GM18867 (cell line): ENCODE results near the gene HMGXB4.

Experiments
- ATAC-seq: cut with Tn5 transposase; IDR thresholded peaks from one replicate; pipeline ENCODE4 v1.9.1; 2021; ENCODE audit warnings: mild to moderate bottlenecking, moderate library complexity; ENCODE audit not compliant: unreplicated experiment

HMGXB4 gene

DNA sequence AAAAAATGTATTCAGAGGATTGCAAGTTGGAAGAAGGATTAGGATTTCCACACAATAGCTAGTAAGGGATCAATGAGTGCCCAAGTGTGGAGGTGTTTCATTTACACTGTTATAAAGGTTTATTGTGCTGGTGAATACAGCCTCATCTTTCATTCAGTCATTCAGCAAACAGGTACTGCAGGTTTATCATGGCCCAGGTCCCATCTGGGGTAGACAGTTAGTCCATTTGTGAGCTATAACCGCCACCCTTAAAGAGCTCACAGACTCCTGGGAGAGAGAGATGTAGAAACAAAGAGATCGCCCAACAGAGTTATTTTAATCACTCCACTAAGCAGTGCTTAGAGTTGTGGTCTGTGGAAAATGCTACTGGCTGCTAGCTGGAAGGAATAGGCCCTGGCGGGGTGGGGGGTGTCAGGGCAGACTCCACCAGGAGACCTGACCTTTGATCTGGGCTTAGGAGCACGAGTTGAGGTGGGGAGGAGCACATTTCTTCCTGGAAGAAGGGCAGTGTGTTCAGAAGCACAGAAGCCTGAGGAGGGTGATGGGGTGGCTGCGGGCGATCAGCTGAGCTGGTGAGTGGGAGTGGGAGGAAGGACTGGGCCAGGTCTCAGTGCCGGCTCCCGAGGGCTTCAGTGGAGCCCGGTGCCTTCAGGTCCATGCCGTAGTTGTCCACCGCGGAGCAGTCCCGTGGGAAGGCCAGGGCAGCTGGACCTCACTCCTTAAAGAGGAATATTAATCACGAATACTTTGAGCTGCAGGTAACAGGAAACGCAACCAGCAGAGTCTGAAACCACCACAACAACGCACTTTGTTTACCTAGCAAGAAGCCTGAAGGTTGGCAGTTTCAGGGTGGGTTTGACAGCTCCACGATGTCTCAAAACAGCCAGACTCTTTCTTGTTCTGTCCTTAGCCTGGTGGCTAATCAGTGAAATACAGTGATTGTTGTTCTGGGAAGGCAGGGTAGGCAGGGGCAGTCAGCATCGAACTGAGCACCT lies 53.6 kb downstream of the HMGXB4 start:
- no peak for ATAC-seq

GRCh38 chr22:35311551-35311999 lies 54.3 kb downstream of the HMGXB4 start:
- no peak for ATAC-seq

DNA sequence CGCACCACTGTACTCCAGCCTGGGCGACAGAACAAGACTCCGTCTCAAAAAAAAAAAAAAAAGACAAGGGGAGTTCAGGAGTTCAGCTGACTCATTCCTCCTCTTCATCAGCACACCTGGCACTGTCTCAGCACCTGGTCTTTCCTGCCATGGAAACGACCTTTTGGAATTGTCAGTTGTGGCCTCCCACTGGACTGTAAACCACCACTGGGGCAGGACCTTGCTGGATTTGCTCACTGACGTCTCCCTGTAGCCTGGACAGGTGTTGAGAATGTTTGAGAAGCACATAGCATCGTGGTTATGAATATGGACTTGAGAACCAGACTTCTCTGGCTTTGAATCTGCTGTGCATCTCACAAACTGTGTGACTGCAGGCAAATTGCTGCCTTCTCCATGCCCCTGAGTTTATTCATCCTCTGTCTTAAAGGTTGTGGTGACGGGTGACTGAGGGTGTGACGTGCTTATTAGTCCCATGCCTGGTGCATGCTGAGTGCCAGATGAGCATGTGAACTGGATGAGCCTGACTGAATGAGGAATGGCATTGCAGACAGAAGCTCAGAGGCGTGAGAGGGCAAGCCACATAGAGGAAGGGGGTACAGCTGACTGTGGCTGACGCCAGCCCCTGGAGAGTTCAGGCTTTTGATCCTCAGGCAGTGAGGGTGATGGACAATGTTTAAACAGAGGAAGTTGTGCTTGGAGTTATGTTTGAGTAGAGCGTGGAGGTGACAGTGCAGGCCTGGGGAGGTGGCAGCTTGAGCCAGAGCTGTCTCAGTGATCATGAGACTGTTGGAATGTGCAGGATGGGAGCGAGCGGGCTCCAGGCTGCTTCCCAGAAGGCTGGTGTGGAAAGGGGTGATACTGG lies 55.1 kb downstream of the HMGXB4 start:
- no peak for ATAC-seq

GRCh38 chr22:35313311-35314121 lies 56.2 kb downstream of the HMGXB4 start:
- ATAC-seq: no peak

DNA sequence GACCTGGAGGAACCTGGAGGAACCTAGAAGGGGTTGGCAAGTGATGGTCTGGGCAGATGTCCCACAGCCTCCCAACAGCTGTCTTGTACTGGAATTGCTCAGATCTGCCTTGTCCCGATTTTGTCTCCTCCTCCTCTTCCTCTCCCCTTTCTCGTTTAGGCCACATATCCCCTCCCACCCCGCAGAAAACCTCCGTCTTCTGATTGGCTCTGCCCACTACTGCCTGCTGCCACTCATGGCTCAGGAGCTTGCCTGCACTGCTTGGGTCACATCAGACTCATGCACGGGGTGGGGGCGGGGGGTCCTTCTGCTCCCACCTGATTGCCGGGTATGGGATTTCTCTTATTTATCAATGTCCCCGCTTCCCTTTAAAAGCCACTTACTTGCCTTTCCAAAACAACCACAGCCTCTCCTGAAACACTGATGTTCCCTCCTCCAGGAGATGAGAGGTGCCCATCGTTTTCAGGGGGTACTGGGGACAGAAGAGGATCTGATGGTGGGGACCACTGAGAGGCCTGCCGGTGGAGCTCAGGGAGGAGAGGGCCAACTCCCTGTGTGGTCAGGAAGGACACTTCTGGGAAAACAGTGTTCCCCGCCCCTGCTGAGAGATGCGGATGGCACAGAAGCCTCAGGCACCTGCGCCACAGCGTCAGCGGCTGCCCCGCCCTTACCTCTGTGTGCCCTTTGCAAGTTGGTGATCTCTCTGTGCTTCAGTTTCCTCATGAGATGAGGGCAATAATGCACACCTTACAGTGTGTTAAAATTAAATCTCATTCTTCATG lies 57.1 kb downstream of the HMGXB4 start:
- no peak for ATAC-seq

DNA sequence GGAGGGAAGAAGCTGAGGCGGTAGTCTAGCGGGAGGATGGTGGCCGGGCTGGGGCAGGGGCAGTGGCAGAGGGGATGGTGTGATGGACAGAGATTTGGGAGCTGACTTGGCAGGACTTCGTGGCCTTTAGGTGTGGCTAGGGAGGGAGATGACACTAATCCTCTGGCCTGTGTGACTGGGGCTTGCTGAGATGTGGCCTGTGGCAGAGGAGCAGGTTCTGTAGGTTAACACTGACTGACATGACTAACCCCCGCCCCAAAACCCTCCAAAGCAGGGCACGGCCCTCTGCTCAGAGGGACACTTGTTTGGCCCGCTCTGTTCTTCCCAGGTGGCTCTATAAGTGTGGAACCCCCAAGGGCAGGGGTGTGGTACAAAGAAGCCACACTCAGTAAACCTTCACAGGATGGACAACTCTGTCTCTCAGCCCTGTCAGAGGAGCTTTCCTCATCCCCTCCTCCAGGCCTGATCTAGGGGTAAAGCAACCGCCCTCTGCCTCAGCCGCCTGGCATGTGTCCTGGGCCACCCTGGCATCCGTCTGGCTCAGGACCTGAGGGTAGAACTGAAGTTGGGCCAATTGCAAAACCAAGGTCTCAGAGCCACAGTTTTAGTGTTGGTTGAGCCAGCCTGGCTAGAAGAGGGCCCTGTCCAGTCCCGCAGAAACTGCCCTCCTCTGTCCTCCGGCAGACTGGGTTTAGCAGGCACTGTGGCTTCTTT lies 58.0 kb downstream of the HMGXB4 start:
- ATAC-seq: no peak

DNA sequence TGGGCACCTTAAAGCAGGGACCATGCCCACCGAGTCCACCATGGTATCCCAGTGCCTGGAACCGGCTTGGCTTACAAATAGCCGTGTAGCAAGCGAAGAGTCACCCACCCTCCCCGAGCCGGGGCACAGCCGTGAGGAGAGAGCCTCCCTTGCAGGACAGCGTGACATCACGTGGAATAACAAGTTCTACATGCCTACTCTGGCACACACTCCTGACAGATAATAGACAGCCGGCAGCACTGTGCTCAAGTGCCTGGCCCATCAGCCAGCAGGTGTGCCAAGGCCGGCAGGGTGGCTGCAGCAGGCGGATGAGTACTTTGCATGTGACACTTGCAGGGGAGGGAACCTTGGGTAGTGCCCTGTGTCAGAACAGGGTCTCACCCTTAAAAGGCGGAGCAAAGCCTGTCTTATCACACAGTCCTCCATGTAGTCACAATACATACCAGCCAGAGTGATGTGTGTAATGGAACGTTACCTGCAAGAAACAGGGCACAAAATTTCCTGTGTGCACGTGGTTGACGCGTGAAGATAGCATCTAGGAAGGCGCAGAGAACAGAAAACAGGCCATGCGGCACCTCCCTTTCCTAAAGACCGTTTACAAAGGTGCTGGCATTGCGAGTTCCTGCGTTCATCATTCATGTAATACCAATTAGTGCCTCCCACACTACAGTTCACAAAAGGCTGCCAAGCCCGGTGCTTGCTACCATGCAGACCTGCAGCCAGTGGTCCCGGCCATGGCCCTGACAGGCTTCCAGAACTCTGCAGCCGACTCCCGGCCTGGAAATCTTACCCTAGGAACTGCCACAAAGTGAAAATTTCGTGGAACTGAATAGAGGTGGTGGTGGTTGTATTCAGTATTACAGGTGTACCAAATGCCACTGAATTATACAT lies 58.8 kb downstream of the HMGXB4 start:
- ATAC-seq: no peak

GRCh38 chr22:35316751-35317150 lies 59.5 kb downstream of the HMGXB4 start:
- ATAC-seq: no peak

GRCh38 chr22:35317680-35318290 lies 60.5 kb downstream of the HMGXB4 start:
- ATAC-seq: no peak

DNA sequence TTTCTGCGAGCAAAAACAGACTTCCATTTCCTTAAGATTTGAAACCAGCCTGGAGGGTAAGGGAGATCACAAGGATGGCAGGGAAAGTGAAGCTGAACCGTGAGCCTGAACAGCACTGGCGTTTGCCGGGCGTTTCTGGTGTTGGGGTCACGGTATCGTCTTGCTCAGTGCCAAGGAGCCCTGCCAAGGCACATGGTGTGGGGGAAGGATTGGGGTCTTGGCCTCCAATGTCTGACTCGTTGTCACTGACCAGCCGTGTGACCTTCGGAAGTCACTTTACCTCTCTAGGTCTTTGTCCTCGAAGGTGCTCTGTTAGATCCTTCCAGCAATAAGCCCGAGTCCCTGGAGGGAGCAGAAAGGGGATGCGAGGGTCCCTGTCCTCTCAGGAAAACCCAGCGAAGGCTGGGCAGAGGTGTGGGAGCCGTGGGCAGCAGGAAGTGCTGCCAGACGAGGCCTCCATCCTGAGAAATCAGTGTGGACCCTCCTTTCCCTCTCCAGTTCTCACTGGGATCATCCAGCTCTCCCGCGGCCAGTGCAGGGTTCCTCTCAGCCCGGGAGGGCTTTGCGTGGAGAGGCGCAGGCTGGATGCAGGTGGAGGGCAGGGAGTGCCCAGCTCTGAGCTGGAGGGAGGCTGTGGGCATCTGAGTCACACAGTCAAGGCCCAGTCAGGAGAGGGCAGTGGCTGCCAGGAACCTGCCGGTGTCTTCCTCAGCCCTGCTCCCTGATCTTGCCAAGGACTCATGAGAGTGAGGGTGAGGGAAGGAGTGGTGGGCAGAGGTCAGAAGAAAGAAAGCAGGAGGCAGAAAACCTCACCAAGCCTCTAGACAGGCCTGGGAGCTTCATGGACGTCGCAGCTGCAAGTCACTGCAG lies 61.3 kb downstream of the HMGXB4 start:
- no peak for ATAC-seq

GRCh38 chr22:35319244-35319985 lies 62.1 kb downstream of the HMGXB4 start:
- no peak for ATAC-seq

DNA sequence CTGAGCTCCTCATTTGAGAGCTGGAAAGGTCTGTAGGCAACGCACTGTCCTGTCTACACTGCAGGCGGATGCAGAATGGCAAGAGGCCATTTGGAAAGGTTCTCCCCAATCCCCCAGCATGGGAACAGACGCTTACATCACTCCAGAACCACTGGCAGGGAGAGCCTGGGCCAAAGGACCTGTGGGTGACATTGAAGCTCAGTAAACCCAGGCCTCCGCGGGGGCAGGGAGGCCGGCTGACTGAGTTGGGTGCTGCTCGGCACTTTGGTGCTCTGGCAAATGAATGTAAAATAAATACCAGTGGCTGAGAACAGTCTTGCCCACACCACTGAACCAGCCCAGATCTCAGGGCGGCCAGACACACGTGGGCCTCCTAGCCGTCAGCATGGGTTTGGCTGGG lies 64.8 kb downstream of the HMGXB4 start:
- ATAC-seq: no peak

DNA sequence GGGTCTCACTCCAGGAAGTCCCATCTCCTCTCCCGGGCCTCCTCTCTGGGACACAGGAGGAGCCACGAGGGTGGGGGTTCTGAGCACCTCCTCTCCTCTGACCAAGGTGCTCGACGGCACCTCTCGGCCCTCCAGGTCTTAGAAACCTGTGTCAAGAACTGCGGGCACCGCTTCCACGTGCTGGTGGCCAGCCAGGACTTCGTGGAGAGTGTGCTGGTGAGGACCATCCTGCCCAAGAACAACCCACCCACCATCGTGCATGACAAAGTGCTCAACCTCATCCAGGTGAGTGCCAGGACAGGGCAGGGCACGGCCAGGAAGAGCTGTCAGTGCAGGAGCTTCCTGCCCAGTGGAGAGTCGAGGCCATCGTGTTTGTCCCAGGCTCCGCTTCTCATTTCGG lies 65.6 kb downstream of the HMGXB4 start:
- ATAC-seq: no peak

DNA sequence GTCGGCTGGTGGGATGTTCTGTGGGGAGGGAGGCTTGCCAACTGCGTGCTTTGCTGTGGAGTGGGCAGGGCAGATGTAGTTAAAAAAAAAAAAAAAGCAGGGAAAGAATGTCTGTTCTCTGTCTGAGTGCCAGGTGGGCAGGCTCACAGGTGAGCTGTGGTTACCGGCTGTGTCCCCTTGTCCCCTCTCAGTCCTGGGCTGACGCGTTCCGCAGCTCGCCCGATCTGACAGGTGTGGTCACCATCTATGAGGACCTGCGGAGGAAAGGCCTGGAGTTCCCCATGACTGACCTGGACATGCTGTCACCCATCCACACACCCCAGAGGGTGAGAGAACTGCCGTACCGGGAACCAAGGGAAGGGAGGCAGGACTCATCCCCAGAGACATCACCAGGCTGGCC lies 66.0 kb downstream of the HMGXB4 start:
- ATAC-seq: no peak

DNA sequence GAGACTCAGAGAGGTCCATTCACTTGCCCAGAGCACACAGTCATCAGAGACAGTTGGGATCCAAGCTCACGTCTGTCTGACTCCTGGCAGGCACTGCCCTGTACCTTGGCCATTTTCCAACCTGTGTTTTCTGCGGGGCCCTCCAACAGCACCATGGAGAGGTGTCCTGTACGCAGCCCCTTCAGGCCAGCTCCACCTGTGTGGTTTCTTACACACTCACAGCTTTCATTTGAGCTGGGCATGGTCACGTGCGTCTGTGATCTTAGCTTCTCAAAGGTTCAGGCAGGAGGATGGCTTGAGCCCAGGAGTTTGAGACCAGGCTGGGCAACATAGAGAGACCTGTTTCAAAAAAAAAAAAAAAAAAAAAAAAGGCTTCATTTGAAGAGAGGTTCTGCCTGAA lies 66.8 kb downstream of the HMGXB4 start:
- ATAC-seq: no peak

DNA sequence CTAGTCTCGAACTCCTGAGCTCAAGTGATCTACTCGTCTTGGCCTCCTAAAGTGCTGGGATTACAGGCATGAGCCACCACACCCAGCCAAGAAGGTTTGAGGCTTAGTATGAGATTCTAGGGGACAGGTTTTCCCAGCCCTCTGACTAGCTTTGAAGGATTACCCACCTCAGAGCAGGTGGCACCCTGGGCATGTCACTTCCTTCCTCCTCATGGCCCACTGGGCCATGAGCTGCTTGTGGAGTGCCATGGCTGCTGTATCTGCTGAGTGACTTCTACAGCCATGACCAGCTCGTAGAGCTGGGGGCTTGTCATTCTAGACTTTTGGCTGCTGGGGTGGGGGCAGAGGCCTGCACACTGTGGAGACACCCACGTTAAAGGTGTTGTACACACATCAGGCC lies 67.5 kb downstream of the HMGXB4 start:
- no peak for ATAC-seq
